GM11168 (cell line): Measurements from ENCODE around the gene GRIP2.

Source experiments
- in situ Hi-C: fragments of 300-500 bp; cut with MboI; formaldehyde crosslinking; loops from one replicate; pipeline ENCODE4 v1.12.0; 2022; ENCODE audit warnings: low sequenced_read_pairs; ENCODE audit not compliant: unreplicated experiment

GRIP2 gene

GRCh38 chr3:14490255-14490654, 49.9 kb downstream of the GRIP2 start:
- in situ Hi-C loops = no loop called here

GRCh38 chr3:14489641-14490040, 50.5 kb downstream of the GRIP2 start:
- in situ Hi-C loops = no loop called here

- in situ Hi-C loops = no loop called here
Measured at GRCh38 chr3:14488286-14489041, 51.7 kb downstream of the GRIP2 start.

GRCh38 chr3:14487821-14488220, 52.3 kb downstream of the GRIP2 start:
- in situ Hi-C loops = no loop called here

GRCh38 chr3:14487086-14487485, 53.1 kb downstream of the GRIP2 start:
- in situ Hi-C loops = no loop called here

- in situ Hi-C loops = no loop called here
Measured at GRCh38 chr3:14486460-14486859, 53.7 kb downstream of the GRIP2 start.

- in situ Hi-C loops = no loop called here
Measured at GRCh38 chr3:14485981-14486380, 54.2 kb downstream of the GRIP2 start.

GRCh38 chr3:14484741-14485140, 55.4 kb downstream of the GRIP2 start:
- in situ Hi-C loops = no loop called here

GRCh38 chr3:14483286-14483685, 56.9 kb downstream of the GRIP2 start:
- in situ Hi-C loops = no loop called here

GRCh38 chr3:14482271-14482721, 57.8 kb downstream of the GRIP2 start:
- in situ Hi-C loops = no loop called here

GRCh38 chr3:14481646-14482036, 58.5 kb downstream of the GRIP2 start:
- in situ Hi-C loops = no loop called here

GRCh38 chr3:14481018-14481645, 59.0 kb downstream of the GRIP2 start:
- in situ Hi-C loops = no loop called here

GRCh38 chr3:14480207-14481017, 59.7 kb downstream of the GRIP2 start:
- in situ Hi-C loops = no loop called here

- in situ Hi-C loops = no loop called here
Measured at GRCh38 chr3:14479591-14479990, 60.6 kb downstream of the GRIP2 start.

- in situ Hi-C loops = no loop called here
Measured at GRCh38 chr3:14478956-14479550, 61.1 kb downstream of the GRIP2 start.

- in situ Hi-C loops = no loop called here
Measured at GRCh38 chr3:14477311-14477935, 62.7 kb downstream of the GRIP2 start.

GRCh38 chr3:14476583-14477265, 63.4 kb downstream of the GRIP2 start:
- in situ Hi-C loops = no loop called here

- in situ Hi-C loops = no loop called here
Measured at GRCh38 chr3:14475621-14476020, 64.5 kb downstream of the GRIP2 start.

GRCh38 chr3:14474363-14475081, 65.6 kb downstream of the GRIP2 start:
- in situ Hi-C loops = no loop called here
